GM18517 (cell line): Measurements from ENCODE around the gene ATF7IP.
"Not testable (repeated sequence)": the region's sequence is repeated elsewhere in the genome, so short reads cannot be mapped to it uniquely, and the experiment has no call there.

ENCODE experiments used
- ATAC-seq: cut with Tn5 transposase; IDR thresholded peaks from one replicate; pipeline ENCODE4 v1.9.1; 2021; ENCODE audit warnings: mild to moderate bottlenecking, moderate library complexity; ENCODE audit not compliant: unreplicated experiment

ATF7IP gene

GRCh38 chr12:14367040-14367661 is 1.7 kb downstream of the ATF7IP start:
- ATAC-seq = peak; percentile 52

GRCh38 chr12:14369311-14369710 is 3.8 kb downstream of the ATF7IP start:
- ATAC-seq = no peak

GRCh38 chr12:14373217-14373616 is 7.7 kb downstream of the ATF7IP start:
- no peak for ATAC-seq

- ATAC-seq = no peak
These were observed 14.0 kb downstream of the ATF7IP start for GRCh38 chr12:14379508-14379907.

- ATAC-seq = peak; percentile 95
These were observed 19.5 kb downstream of the ATF7IP start for GRCh38 chr12:14384783-14385638.

- no peak for ATAC-seq
These were observed 21.9 kb downstream of the ATF7IP start for GRCh38 chr12:14387219-14387871.

GRCh38 chr12:14390449-14390848 is 25.0 kb downstream of the ATF7IP start:
- no peak for ATAC-seq

- no peak for ATAC-seq
These were observed 25.5 kb downstream of the ATF7IP start for GRCh38 chr12:14390870-14391530.

GRCh38 chr12:14393751-14394150 is 28.3 kb downstream of the ATF7IP start:
- ATAC-seq = no peak

DNA sequence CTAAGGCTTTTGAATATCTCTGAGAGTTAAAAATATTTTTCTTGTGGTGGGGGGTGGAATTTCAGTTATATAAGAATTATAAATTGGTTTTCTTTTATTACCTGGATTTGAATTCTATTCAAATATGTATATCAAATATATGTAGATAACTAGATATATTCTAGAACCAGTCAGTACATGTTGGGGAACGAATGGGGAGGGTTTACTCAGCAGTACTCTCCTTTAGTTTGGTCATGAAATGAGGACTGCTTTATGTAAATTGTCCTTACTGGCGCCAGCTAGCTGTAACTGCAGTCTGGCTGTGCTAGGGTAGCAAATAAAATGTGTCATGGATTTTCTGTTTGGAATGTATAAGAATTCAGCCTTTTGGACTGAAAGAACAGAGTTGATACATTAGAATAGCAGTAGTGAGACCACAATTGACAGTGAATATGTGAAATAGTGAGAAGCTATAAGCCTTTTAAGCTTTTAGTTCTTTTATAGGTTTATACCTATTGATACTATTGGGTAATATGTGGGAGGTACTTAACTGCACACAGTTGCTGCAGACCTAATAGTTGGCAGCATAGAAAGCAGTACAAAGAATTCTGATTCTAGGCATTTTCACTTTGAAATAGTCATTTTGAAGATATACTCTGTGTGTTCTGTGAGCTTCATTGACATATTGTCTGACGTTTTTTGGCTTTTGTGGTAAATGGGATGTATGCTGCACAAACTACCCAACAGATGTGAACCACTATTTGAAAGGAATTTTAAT is 29.0 kb downstream of the ATF7IP start:
- peak; percentile 73 for ATAC-seq

DNA sequence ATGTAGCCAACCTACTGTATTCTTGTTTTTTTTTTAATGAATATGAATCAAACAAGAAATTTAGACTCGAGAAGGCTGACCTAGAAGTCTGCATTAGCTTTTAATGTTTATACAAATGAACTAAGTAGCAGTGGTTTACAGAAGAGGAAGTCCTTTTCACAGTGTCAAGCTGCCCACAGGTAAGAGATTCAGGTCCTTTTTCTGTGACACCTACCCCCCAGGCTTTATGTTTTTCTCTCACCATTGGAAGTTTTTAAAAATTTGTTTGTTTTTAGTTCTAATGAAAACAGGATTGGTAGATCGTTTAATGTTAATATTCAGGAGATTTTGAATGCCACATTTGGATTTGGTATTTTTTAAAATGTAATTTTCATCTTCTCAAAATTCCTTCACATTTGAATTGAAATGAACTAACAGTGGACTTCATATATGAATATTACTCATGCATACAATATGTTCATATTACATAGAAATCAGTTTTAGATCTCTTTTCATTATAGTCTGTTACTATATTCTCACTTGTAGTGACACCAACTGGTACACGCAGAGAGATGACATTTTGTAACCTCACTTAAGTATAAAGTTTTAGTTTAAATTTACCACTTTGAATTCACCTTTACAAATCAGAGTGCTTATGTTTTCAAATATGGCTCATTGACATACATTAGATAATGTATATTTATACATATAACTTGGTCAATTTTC is 29.7 kb downstream of the ATF7IP start:
- peak; percentile 35 for ATAC-seq

DNA sequence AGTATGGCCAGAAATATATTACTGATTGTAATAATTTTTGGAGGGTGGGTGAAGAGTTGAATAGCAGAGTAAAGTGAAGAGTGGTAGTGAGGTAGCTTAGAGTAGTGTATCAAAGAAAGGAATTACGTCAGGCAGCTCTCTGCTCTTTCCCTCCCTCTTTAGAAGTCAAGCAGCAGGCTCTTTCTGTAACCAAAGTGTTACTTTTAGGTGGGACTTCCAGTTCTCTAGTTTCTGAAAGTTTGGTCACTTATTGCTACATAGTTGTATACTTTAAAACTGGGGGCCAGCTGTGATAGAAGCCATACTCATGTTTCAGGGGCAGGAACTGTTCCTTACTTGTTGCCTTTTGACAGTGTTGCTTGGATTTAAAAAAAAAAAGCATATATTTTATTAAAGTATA is 30.6 kb downstream of the ATF7IP start:
- peak; percentile 63 for ATAC-seq

GRCh38 chr12:14399871-14400270 is 34.4 kb downstream of the ATF7IP start:
- no peak for ATAC-seq

DNA sequence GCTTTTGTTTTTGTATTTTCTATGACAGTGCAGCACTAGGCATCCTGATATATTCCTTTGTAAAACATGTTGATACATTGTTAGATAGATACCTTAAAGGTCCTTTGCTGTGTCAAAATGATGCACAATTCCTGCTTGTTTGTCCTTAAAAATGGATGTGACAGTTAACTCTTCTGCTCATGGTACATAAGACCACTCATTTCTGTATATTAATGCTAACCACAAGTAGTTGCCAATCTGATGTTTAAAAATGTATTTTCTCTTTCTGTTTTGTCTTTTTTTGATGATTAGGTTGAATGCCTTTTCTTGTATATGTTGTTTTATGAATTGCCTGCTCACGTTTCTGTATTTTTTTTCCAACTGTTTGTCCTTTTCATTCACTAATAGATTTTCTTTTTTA is 35.1 kb downstream of the ATF7IP start:
- ATAC-seq = no peak

DNA sequence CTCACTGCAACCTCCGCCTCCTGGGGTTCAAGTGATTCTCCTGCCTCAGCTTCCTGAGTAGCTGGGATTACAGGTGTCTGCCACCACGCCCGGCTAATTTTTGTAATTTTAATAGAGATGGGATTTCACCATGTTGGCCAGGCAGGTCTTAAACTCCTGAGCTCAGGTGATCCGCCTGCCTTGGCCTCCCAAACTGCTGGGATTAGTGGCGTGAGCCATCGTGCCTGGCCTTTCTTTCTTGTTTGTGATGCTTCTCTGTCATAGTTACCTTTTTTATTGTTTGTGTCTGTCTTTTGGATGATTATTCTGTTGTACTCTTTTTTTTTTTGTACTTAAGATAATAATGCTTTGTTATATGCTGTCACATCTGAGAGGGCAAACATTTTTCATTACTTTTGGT is 35.8 kb downstream of the ATF7IP start:
- not testable (repeated sequence) for ATAC-seq

GRCh38 chr12:14402697-14403096 is 37.2 kb downstream of the ATF7IP start:
- ATAC-seq = no peak

GRCh38 chr12:14403293-14403692 is 37.8 kb downstream of the ATF7IP start:
- peak; percentile 4 for ATAC-seq

DNA sequence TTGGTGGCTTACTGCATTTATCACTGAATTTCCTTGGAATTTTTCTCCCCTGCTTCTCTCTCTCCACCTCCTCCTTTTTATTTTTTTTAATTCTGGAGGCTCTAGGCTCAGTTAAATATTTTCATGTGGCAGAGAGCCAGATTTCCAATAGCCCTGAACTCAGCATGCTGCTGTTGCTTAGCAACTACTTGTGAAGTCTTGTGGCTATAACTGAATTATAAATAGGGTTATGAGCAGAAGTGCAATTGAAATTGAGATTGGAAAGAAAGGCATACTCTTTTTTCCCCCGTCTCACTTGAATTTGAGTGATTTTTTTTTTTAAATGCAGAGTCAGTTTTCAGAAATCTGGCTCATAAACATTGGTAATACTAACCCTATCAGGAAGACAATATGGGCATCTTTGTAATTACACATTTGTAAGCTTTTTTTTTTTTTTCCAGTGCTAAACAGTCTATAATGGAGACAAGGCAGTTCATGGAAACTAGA is 38.3 kb downstream of the ATF7IP start:
- ATAC-seq = peak; percentile 40

GRCh38 chr12:14405407-14405806 is 39.9 kb downstream of the ATF7IP start:
- ATAC-seq = not testable (repeated sequence)

- ATAC-seq = no peak
These were observed 42.7 kb downstream of the ATF7IP start for GRCh38 chr12:14408208-14408607.
